NCI-H2196 (cell line): ENCODE data around the gene EIF4G3.
"Not testable (repeated sequence)": the region's sequence is repeated elsewhere in the genome, so short reads cannot be mapped to it uniquely, and the experiment has no call there.

Experiments
- DNase-seq: peaks from one replicate; lab custom pipeline; 2025; ENCODE audit not compliant: unreplicated experiment; lab: John Stamatoyannopoulos, UW

Gene EIF4G3

DNA sequence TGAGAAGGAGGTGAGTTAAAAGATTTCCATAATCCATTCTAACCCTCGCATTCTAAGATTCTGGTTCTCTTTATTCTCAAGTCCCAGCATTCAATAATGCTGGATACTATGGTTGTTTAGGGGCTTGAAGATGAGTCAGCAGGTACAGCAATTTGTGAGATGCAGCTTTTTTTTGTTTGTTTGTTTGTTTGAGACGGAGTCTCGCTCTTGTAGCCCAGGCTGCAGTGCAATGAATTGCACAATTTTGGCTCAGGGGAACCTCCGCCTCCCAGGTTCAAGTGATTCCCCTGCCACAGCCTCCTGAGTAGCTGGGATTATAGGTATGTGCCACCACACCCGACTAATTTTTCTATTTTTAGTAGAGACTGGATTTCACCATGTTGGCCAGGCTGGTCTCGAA is 23.3 kb downstream of the EIF4G3 start:
- no peak for DNase-seq

GRCh38 chr1:21152423-21153100 is 24.1 kb downstream of the EIF4G3 start:
- DNase-seq: no peak

DNA sequence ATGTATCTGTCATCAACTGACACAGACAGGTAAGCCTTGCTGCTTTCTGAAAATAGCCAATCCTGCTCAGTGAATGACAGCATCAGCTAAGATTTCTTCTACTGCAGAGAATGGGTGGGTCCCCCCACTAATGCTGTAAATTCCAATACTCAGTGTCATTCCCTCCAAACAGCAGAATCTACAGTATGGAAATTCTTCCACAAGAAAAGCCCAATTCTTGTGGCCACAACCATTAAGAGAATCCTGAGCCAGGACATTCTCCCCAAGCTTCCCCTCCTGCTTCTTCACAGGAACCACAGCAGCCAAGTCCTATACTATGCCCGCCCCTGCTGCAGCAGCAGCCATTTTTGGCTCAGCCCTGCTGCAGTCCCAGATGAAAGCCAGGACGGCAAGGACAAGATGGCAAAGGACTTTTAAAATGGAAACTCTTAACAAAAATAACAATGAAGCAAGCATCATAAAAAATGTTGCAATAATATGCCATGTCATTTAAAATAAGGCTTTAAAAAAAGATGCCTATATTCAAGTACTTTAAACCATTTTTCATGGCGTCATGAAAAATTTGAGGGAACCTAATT is 26.8 kb downstream of the EIF4G3 start:
- no peak for DNase-seq

DNA sequence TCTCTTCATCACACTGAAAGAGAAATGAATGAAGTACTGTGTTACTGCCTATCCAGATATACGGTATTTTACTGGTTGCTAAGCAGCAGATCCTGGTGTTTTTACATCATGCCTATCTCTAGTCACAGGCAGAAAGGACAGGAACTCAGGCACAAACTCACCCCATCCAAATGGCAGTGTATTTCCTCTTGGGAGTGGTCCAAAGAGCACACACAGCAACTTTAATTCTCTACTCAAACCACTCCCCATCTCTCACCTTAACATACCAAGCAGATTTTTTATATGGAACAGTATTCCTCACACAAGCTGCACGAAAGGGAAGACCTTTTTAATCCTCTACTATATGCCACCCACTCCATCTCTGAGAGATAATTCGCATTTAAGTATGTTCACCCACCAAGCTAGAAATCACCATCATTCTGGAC is 27.3 kb downstream of the EIF4G3 start:
- peak; percentile 73 for DNase-seq

GRCh38 chr1:21143752-21144151 is 32.9 kb downstream of the EIF4G3 start:
- DNase-seq: no peak

DNA sequence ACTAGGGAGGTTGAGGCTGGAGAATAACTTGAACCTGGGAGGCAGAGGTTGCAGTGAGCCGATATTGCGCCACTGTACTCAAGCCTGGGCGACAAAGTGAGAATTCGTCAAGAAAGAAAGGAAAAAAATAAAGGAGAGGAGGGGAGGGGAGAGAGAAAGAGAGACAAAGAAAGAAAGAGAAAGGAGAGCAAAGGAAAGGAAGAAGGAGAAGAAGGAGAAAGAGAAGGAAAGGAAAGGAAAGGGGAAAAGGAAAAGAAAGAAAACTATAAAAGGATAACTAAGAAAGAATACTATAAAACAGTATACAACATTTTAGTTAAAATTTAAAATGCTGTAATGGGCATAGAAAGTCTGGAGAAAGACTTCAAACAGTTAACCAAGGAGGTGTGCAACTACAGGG is 33.6 kb downstream of the EIF4G3 start:
- no peak for DNase-seq

GRCh38 chr1:21141030-21141429 is 35.7 kb downstream of the EIF4G3 start:
- DNase-seq: no peak

DNA sequence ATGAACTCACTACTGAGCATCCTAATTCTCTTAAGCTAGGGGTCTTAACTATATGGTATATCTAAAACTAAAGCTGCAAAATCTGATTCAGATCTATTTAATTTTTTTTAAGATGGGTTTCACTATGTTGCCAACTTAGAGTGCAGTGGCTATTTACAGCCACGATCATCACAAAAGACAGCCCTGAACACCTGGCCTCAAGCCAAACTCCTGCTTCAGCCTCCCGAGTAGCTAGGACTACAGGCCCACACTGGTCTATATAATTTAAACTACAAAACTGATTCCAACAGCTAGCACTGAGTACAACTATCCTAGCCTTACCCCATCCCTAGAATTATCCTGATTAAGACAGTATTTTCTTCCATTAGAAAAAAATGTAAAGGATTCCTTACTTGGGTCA is 37.1 kb downstream of the EIF4G3 start:
- peak; percentile 25 for DNase-seq

GRCh38 chr1:21136344-21136743 is 40.4 kb downstream of the EIF4G3 start:
- DNase-seq: not testable (repeated sequence)

GRCh38 chr1:21131200-21131599 is 45.5 kb downstream of the EIF4G3 start:
- no peak for DNase-seq

DNA sequence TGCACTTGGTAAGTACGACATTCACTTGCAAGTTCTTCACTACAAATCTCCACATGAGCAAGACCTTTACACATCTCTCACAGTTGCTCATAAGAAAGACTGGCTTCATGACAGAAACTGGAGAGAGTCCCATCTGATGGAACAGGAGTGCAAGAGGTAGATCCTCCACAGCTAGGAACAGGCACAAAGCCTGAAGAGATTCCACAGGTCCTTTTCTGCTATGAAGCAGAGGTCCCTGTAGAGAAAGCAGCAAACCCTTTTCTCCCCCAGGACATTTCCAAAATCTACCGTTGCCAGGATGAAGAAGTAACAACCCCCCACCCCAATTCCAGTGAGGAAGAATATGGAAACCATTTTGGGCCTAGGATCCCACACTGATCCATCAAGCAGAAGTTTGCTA is 47.3 kb downstream of the EIF4G3 start:
- no peak for DNase-seq

GRCh38 chr1:21126324-21126723 is 50.4 kb downstream of the EIF4G3 start:
- no peak for DNase-seq

- no peak for DNase-seq
Measured at GRCh38 chr1:21124846-21125245, 51.9 kb downstream of the EIF4G3 start.

DNA sequence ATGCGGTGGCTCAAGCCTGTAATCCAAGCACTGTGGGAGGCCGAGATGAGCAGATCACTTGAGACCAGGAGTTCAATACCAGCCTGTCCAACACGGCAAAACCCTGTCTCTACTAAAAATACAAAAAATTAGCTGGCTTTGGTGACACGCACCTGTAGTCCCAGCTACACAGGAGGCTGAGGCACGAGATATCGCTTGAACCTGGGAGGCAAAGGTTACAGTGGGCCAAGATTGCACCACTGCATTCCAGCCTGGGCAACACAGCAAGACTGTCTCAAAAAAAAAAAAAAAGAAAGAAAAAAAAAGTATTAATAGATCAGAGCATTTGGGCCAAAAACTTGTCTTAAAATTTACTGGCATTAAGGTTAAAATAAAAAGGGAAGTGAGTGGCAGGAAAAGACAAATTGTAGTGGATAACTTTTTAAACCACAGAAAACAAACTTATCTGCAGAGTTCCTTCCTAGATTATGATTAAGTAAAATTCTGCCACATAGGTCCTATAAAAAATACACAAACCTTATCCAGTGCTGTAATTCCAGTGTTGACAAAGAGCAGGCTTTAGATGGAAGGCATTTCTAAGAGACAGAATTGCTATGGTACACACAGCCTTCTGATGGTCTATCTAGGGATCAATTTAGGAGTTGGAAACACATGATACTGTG is 53.3 kb downstream of the EIF4G3 start:
- DNase-seq: no peak

DNA sequence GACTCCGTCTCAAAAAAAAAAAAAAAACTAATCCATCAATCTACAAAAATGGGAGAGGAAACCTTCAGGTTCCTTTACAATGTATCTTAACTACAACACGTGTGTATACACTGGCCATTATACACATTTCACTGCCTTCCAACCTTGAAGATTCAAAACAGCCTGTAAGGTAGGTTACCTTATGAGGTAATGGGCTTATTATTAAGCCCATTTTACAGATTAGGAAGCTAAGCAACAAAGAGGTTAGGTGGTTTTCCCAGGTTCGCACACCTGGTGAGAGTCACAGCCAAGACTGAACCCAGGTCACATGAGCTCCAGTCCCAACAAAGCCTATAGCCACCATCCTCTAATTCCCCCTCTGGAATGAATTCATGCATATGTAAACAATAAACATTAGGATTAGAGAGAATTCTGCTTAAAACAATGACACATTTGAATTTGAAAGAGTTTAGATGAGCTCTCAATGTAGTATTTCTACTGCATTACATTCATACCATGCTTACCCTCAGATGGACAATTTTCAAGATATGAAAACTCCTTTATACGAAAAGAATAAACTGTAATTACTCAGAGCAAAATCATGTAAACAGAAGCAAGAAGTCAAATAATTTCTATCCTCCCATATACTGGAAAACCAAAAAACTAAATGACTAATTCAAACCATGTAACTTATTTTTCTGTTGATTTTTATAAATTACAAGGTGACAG is 54.8 kb downstream of the EIF4G3 start:
- DNase-seq: no peak

- no peak for DNase-seq
Measured at GRCh38 chr1:21118167-21118566, 58.5 kb downstream of the EIF4G3 start.

- DNase-seq: no peak
Measured at GRCh38 chr1:21117597-21118001, 59.1 kb downstream of the EIF4G3 start.

- no peak for DNase-seq
Measured at GRCh38 chr1:21117159-21117558, 59.5 kb downstream of the EIF4G3 start.

DNA sequence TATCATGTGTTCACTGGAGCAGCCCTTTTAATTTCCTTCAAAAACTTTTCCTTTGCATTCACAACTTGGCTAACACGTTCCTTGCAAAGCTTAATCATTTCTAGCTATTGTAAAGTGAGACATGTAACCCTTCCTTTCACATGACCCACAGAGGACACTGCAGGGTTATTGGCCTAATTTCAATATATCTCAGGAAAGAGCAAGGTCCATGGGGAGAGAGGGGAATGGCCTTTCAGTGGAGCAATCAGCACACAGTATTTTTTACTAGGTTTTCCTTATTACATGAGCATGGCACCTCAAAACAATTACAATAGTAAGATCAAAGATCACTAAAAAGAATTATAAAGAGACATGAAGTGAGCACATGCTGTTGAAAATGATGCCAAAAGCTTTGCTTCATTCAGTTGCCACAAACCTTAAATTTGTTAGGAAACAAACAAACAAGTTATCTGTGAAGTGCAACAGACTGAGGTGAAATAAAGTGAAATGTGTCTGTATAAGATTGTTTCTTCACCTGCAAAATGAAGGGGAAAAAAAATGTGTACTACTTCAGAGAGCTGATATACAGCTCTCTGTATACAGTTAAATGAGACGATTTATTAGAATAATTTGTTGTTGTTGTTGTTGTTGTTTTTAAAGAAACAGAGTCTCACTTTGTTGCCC is 61.5 kb downstream of the EIF4G3 start:
- DNase-seq: no peak

GRCh38 chr1:21114431-21114830 is 62.3 kb downstream of the EIF4G3 start:
- no peak for DNase-seq

DNA sequence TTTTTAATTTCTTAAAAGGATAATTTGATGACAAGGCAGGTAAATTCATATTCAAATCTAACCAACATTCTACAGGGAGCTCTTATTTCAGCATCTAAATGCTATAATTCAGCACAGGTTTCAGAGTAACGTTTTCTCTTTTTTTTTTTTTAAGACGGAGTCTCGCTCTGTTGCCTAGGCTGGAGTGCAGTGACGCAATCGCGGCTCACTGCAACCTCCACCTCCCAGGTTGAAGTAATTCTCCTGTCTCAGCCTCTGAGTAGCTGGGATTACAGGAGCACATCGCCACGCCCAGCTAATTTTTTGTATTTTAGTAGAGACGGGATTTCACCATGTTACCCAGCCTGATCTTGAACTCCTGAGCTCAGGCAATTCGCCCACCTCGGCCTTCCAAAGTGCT is 66.5 kb downstream of the EIF4G3 start:
- no peak for DNase-seq
